Measurements from ENCODE around the gene HAPLN3.

The HAPLN3 gene

GRCh38 chr15:88896333-88897033, 1.1 kb upstream of the HAPLN3 start:
- CTCF ChIA-PET = interaction anchor here (0.7 to 4.7 kb wide), 13 partner anchors 8 to 282 kb away, joined by 3 to 21 read pairs (median 6); no protein-coding TSS in a partner anchor
- H3K27ac ChIP-seq (ENCODE audit: extremely low read depth, low read depth, low read length) = no peak overlapping the region; the same call in 1 of the 2 replicates

GRCh38 chr15:88894348-88894818, 961 bp downstream of the HAPLN3 start:
- POLR2A ChIA-PET = interaction anchor here (0.9 to 1.5 kb wide), 3 partner anchors 14 to 17 kb away, joined by 3 to 5 read pairs (median 3); no protein-coding TSS in a partner anchor
- Histone ChIP-seq H3K9me3 (ENCODE audit: control insufficient read depth, insufficient read depth, low read depth, low read length) (no peaks in the 10 kb centered on the region), H3K36me3 (ENCODE audit: control insufficient read depth in 2 of 2, insufficient read depth in 1 of 2, low read length in 2 of 2) (peaks cover 0 to 3% of the 10 kb centered on the region in 2 experiments; a peak in 2 of 3 replicates), H3K4me3 (ENCODE audit: low read depth, low read length) (peak overlapping the region; percentile 45), H3K27ac (ENCODE audit: extremely low read depth, low read depth, low read length) (no peak overlapping the region), H3K4me1 (ENCODE audit: control insufficient read depth, insufficient read depth, low read length) (peaks cover 15% of the 10 kb centered on the region)
- CTCF ChIA-PET = interaction anchor here (0.6 to 4.7 kb wide), 8 partner anchors 8 to 284 kb away, joined by 3 to 21 read pairs (median 4); no protein-coding TSS in a partner anchor
- TF ChIP-seq ZSCAN30 (tag by site-specific recombination; IDR thresholded peaks at IDR 0.05) (peak; percentile 70; the same call in 1 of the 2 replicates), MZF1 (tag by site-specific recombination; IDR thresholded peaks at IDR 0.05; ENCODE audit: borderline replicate concordance) (no peak), ZNF785 (tag by site-specific recombination; IDR thresholded peaks at IDR 0.05) (no peak), ZNF623 (tag by site-specific recombination; IDR thresholded peaks at IDR 0.05) (no peak), ZNF830 (tag by site-specific recombination; IDR thresholded peaks at IDR 0.05; ENCODE audit: low read depth) (no peak), YY2 (tag by site-specific recombination; IDR thresholded peaks at IDR 0.05) (no peak), ZNF707 (tag by site-specific recombination; IDR thresholded peaks at IDR 0.05) (no peak), CTCF (tag by site-specific recombination; IDR thresholded peaks at IDR 0.05) (peak; percentile 66), ZNF670 (tag by site-specific recombination; IDR thresholded peaks at IDR 0.05; ENCODE audit: low read depth) (no peak), SCRT2 (tag by site-specific recombination; IDR thresholded peaks at IDR 0.05) (peak; percentile 96)
- TF ChIP-seq, protein P1, sequence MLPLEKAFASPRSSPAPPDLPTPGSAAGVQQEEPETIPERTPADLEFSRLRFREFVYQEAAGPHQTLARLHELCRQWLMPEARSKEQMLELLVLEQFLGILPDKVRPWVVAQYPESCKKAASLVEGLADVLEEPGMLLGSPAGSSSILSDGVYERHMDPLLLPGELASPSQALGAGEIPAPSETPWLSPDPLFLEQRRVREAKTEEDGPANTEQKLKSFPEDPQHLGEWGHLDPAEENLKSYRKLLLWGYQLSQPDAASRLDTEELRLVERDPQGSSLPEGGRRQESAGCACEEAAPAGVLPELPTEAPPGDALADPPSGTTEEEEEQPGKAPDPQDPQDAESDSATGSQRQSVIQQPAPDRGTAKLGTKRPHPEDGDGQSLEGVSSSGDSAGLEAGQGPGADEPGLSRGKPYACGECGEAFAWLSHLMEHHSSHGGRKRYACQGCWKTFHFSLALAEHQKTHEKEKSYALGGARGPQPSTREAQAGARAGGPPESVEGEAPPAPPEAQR (tag by site-specific recombination; IDR thresholded peaks at IDR 0.05) = no peak

More at GRCh38 chr15:88896333-88897033, 1.1 kb upstream of the HAPLN3 start:
- Histone ChIP-seq H3K36me3 (ENCODE audit: control insufficient read depth in 2 of 2, insufficient read depth in 1 of 2, low read length in 2 of 2) (peaks cover 6 to 22% of the 10 kb centered on the region in 2 experiments; a peak in 2 of 3 replicates), H3K9me3 (ENCODE audit: control insufficient read depth, insufficient read depth, low read depth, low read length) (no peaks in the 10 kb centered on the region), H3K4me3 (ENCODE audit: low read depth, low read length) (no peak overlapping the region), H3K4me1 (ENCODE audit: control insufficient read depth, insufficient read depth, low read length) (peaks cover 15% of the 10 kb centered on the region)
- POLR2A ChIA-PET = interaction anchor here (1.4 to 1.7 kb wide), 2 partner anchors 9 to 15 kb away, joined by 5 read pairs; no protein-coding TSS in a partner anchor
- TF ChIP-seq HOXD13 (CRISPR knock-in tag; IDR thresholded peaks at IDR 0.05; ENCODE audit: borderline replicate concordance) (no peak), ZNF169 (tag by site-specific recombination; IDR thresholded peaks at IDR 0.05) (no peak), ZNF16 (tag by site-specific recombination; IDR thresholded peaks at IDR 0.05; ENCODE audit: low read depth) (0 out of 2 replicates have a peak, but pooled peaks have one; percentile 31), ZNF837 (tag by site-specific recombination; IDR thresholded peaks at IDR 0.05) (no peak), SCRT2 (tag by site-specific recombination; IDR thresholded peaks at IDR 0.05) (peak; percentile 91), ZNF266 (tag by site-specific recombination; IDR thresholded peaks at IDR 0.05; ENCODE audit: low read depth) (no peak), ZNF350 (tag by site-specific recombination; IDR thresholded peaks at IDR 0.05) (no peak), ZNF335 (tag by site-specific recombination; conservative IDR thresholded peaks at IDR 0.05) (peak; percentile 29; the same call in 1 of the 2 replicates), SCRT1 (tag by site-specific recombination; IDR thresholded peaks at IDR 0.05; ENCODE audit: borderline replicate concordance) (0 out of 2 replicates have a peak, but pooled peaks have one; percentile 48)
- TF ChIP-seq, protein P2, sequence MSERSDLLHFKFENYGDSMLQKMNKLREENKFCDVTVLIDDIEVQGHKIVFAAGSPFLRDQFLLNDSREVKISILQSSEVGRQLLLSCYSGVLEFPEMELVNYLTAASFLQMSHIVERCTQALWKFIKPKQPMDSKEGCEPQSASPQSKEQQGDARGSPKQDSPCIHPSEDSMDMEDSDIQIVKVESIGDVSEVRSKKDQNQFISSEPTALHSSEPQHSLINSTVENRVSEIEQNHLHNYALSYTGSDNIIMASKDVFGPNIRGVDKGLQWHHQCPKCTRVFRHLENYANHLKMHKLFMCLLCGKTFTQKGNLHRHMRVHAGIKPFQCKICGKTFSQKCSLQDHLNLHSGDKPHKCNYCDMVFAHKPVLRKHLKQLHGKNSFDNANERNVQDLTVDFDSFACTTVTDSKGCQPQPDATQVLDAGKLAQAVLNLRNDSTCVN (tag by site-specific recombination; optimal IDR thresholded peaks at IDR 0.05) = no peak
- TF ChIP-seq, protein P3, sequence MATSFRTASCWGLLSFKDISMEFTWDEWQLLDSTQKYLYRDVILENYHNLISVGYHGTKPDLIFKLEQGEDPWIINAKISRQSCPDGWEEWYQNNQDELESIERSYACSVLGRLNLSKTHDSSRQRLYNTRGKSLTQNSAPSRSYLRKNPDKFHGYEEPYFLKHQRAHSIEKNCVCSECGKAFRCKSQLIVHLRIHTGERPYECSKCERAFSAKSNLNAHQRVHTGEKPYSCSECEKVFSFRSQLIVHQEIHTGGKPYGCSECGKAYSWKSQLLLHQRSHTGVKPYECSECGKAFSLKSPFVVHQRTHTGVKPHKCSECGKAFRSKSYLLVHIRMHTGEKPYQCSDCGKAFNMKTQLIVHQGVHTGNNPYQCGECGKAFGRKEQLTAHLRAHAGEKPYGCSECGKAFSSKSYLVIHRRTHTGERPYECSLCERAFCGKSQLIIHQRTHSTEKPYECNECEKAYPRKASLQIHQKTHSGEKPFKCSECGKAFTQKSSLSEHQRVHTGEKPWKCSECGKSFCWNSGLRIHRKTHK (tag by site-specific recombination; IDR thresholded peaks at IDR 0.05) = no peak
- TF ChIP-seq, protein P4, sequence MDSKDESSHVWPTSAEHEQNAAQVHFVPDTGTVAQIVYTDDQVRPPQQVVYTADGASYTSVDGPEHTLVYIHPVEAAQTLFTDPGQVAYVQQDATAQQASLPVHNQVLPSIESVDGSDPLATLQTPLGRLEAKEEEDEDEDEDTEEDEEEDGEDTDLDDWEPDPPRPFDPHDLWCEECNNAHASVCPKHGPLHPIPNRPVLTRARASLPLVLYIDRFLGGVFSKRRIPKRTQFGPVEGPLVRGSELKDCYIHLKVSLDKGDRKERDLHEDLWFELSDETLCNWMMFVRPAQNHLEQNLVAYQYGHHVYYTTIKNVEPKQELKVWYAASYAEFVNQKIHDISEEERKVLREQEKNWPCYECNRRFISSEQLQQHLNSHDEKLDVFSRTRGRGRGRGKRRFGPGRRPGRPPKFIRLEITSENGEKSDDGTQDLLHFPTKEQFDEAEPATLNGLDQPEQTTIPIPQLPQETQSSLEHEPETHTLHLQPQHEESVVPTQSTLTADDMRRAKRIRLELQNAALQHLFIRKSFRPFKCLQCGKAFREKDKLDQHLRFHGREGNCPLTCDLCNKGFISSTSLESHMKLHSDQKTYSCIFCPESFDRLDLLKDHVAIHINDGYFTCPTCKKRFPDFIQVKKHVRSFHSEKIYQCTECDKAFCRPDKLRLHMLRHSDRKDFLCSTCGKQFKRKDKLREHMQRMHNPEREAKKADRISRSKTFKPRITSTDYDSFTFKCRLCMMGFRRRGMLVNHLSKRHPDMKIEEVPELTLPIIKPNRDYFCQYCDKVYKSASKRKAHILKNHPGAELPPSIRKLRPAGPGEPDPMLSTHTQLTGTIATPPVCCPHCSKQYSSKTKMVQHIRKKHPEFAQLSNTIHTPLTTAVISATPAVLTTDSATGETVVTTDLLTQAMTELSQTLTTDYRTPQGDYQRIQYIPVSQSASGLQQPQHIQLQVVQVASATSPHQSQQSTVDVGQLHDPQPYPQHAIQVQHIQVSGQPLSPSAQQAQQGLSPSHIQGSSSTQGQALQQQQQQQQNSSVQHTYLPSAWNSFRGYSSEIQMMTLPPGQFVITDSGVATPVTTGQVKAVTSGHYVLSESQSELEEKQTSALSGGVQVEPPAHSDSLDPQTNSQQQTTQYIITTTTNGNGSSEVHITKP (tag by site-specific recombination; IDR thresholded peaks at IDR 0.05) = peak; percentile 49
- TF ChIP-seq, protein P5, sequence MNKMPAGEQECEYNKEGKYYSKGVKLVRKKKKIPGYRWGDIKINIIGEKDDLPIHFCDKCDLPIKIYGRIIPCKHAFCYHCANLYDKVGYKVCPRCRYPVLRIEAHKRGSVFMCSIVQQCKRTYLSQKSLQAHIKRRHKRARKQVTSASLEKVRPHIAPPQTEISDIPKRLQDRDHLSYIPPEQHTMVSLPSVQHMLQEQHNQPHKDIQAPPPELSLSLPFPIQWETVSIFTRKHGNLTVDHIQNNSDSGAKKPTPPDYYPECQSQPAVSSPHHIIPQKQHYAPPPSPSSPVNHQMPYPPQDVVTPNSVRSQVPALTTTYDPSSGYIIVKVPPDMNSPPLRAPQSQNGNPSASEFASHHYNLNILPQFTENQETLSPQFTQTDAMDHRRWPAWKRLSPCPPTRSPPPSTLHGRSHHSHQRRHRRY (tag by site-specific recombination; IDR thresholded peaks at IDR 0.05) = no peak
